SJCRH30 (cell line): ENCODE measurements around the gene RAB4A. TPM values are rescaled to one million over a fixed set of nuclear protein-coding genes. Genes with fewer than 3 reads are reported as not detected.

ENCODE experiments used
- total RNA-seq: library from RNA; depleted of rRNA; stranded (reverse); fragments of >200 nt; shearing (Covaris generic); gene quantifications from 2 replicates; pipeline ENCODE4 v1.2.3, GENCODE V29; 2014; rRNA removed

RAB4A gene
- total RNA-seq, 1 experiment from 2014 or later, result 31.3 TPM

Other genes with a start within 250 kb of the RAB4A start
- gene CCSAP, start 71.9 kb downstream of the RAB4A start, total RNA-seq, result 33.5 and 39.0 TPM in 2 replicates
- gene ACTA1, start 163.0 kb downstream of the RAB4A start, total RNA-seq, result 0.15 and 0.93 TPM in 2 replicates
- gene NUP133, start 237.2 kb downstream of the RAB4A start, total RNA-seq, result 52.4 and 54.0 TPM in 2 replicates